Measurements from ENCODE around the gene SNRNP200. TPM values are rescaled to one million over a fixed set of nuclear protein-coding genes. Genes with fewer than 3 reads are reported as not detected.

Gene SNRNP200
- 82.2 and 86.3 TPM in 2 replicates for total RNA-seq (2014; rRNA removed; shearing (Covaris generic))

DNA sequence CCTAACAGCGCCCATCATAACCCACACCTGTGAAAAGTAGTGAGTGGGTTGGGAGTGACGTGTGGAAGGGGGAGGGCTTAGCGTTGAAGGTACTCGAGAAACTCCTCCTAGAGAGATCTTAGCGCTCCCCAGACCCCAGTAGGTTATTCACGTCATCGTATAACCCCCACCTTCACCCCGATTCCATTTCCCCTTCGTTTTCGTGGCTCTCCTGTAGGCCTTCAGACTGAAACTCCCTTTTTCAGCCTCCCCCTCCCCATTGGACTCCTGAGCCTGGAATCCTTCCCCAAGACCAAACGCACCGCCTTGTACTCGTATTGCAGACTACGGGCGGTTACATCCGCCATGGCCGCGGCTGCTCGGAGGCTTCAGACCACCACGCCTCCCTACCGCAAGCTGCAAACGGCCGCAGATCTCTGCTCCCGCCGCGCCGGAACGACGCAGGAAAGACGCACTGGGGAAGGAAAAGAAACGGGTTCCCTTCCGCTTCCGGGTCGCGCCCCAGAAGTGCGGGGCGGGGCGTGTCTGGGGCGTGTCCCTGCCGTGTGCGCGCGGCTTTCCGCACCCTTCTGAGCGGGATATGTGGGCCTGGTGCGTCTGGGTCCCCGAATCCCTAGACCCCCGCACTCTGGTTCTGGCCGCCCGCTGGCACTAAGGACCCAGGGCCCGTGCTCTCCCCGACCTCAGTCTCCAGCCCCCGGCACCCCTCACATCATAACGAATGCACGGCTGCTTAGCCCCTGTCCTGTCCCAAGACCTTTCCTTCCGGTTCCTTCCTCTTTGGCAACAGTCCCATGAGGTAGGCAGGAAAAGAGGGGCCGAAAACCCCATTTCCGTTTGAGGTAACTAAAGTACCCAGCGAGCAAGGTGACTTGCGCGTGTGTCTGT is at the start of gene SNRNP200:
Gene SNRNP200 (minus strand): TSS at position 456 of the 888 bp plus-strand sequence. CDS start 109 bp downstream, at position 347.
- peak; percentile 88 for DNase-seq (ENCODE audit: low spot score)

GRCh38 chr2:96354492-96354891 is 49.1 kb upstream of the SNRNP200 start:
- no peak for DNase-seq (ENCODE audit: low spot score)

DNA sequence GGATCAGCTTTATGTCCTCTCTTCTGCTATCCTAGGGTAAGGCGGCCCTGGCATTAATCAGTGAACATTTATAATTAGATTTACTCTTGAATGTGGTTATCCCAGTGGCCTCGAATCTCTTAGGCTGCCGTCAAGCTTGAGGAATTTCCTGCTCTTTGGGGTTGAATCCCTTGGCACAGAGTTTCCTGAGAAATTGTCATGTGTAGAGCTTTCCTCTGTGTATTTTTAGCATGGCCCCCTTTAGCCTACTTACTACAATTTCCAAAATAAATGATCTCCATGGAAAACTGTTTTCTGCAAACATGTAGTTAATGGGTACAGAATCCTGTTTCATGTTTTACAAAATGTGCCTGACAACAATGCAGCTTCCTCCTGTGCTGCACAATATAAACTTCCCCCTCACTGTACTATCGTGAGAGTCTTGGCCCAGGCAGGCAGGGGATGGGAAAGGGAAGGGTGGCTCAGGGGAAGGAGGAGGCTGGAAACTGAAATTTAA is 48.3 kb upstream of the SNRNP200 start:
- DNase-seq (ENCODE audit: low spot score), result no peak

GRCh38 chr2:96353032-96353561 is 47.8 kb upstream of the SNRNP200 start:
- no peak for DNase-seq (ENCODE audit: low spot score)

- DNase-seq (ENCODE audit: low spot score), result no peak
Measured at GRCh38 chr2:96347395-96347794, 42.0 kb upstream of the SNRNP200 start.

DNA sequence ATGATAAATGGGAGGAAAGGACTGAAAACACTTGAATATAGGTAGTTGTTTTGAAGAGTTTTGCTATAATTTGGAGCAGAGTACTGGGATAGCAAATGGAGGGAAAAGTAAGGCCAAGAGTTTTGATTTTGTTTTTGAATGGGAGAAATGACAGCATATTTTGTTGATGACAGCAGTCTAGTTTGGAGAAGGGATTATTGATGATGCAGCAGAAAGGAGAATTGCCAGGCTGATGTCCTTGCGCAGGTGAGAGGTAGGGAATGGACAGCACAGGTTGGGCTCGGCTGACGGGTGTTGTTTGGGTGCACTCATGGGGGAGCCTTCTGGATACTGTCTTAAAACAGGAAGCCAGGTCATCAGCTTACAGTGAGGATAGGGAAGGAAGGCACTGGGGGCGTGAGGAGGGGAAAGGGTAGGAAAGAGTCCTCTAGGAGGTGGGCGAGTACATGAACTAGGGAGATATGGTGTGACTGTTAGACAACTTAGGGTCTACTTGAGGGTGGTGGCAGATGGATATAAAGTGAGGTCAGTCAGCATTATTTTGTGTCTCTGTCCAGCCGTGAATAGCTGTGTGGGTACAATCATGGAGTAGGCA is 40.6 kb upstream of the SNRNP200 start:
- no peak for DNase-seq (ENCODE audit: low spot score)

- no peak for DNase-seq (ENCODE audit: low spot score)
Measured at GRCh38 chr2:96345438-96345837, 40.1 kb upstream of the SNRNP200 start.

DNA sequence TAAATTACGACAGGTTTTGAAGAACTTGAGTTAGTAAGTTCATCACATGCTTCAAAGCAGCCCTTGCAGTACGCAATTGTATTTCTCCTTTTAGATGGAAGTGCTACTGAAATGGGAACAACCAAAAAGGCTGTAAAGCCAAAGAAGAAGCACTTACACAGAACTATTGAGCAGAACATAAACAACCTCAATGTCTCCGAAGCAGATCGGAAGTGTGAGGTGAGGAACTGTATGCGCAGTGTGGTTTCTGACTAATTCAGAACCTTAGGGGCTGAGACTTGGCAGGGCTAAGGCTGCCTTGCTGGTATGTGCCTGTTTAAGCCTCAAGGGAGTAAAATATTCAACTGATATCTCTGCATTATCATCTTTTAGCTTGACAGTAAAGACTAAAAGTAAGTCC is 38.7 kb upstream of the SNRNP200 start:
- DNase-seq (ENCODE audit: low spot score), result no peak

DNA sequence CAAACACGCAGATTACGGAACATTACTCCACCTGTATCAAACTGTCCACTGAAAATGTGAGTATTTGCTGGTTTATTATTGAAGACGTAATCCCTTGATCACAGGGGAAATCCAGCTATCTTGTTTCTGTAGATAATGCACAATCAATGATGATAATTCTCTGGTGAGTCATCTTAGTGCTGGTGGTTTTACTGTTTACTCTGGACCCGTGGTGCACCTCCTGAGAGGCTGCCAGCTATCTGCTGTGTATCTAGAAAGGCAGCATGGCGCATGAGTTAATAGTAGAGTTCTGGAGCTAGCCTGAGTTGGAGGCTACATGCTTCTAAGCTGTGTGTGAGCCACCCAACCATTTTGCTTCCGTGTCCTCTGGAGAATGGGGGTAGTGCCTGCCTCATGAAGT is 36.7 kb upstream of the SNRNP200 start:
- DNase-seq (ENCODE audit: low spot score), result no peak

DNA sequence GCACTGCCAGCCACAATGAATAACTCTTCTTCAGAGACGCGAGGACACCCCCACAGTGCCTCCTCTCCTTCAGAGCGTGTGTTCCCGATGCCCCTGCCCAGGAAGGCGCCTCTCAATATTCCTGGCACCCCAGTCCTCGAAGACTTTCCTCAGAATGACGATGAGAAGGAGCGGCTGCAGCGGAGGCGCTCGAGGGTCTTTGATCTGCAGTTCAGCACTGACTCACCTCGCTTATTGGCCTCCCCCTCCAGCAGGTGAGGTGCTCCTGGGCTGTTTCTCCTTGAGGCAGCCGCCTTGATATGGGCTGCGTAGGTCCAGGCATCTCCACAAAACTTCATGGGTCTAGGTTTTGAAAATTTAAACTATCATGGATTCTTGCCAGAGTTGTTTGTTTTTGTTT is 36.3 kb upstream of the SNRNP200 start:
- DNase-seq (ENCODE audit: low spot score), result no peak

- no peak for DNase-seq (ENCODE audit: low spot score)
Measured at GRCh38 chr2:96340493-96341414, 35.4 kb upstream of the SNRNP200 start.

GRCh38 chr2:96336873-96337272 is 31.5 kb upstream of the SNRNP200 start:
- no peak for DNase-seq (ENCODE audit: low spot score)

DNA sequence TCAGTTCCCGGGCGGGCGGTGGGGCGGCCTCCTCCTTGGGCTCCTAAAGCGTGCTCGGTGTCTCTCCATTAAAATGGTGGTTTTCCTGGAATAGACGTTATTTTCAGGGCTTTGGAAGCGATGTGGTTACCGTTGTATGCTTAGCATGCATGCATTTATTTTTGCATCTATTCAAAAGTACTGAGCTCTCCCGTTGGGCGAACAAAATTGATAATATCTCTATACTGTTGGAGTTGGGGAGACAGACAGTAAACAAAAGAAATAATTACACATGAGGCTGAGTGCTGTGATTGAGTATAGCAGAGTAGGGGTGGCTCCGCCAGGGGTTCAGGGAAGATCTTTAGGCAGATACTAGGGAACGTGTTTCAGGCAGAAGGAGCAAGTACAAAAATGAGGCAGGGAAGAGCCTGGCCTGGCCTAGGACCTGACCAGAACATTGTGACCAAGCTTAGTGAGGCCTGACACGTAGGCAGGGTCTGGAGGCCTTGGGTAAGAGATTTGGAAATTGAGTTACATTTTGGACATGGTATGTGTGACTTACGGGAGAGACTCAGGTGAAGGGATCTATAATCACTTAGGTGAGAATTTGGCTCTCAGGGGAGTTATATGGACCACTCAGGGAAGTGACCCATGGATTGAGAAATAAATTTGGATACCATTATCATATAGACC is 30.9 kb upstream of the SNRNP200 start:
- DNase-seq (ENCODE audit: low spot score), result no peak

DNA sequence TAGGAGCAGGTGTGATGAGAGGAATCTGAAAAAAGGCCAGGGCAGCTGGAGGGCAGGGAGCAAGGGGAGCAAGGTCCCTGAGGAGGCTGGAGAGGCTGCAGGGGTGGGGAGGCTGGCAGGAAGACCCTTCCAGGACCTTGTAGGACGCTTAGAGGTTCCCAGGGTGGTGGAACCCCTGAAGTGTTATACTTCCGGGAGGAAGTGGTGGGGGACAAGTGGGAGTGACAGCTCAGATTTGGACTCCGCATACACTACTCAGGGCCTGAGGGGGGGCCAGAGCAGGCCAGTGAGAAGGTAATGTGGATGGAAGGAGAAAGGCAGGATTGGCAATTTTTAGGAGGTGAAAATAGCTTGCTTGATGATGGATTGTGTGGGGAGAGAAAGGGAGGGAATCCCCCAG is 28.4 kb upstream of the SNRNP200 start:
- no peak for DNase-seq (ENCODE audit: low spot score)

- DNase-seq (ENCODE audit: low spot score), result no peak
Measured at GRCh38 chr2:96330407-96330806, 25.1 kb upstream of the SNRNP200 start.

DNA sequence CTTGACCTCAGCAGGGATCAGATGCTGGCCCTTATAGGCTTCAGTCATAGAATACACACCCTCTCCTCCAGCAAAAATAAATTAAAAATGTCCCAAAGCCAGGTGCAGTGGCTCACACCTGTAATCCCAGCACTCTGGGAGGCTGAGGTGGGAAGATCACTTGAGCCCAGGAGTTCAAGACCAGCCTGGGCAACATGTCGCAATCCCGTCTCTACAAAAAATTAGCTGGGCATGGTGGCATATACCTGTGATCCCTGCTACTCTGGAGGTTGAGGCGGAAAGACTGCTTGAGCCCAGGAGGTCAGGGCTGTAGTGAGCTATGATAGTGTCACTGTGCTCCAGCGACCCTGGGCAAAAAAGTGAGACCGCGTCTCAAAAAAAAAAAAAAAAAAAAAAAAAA is 24.5 kb upstream of the SNRNP200 start:
- no peak for DNase-seq (ENCODE audit: low spot score)

GRCh38 chr2:96329456-96329855 is 24.1 kb upstream of the SNRNP200 start:
- DNase-seq (ENCODE audit: low spot score), result no peak

DNA sequence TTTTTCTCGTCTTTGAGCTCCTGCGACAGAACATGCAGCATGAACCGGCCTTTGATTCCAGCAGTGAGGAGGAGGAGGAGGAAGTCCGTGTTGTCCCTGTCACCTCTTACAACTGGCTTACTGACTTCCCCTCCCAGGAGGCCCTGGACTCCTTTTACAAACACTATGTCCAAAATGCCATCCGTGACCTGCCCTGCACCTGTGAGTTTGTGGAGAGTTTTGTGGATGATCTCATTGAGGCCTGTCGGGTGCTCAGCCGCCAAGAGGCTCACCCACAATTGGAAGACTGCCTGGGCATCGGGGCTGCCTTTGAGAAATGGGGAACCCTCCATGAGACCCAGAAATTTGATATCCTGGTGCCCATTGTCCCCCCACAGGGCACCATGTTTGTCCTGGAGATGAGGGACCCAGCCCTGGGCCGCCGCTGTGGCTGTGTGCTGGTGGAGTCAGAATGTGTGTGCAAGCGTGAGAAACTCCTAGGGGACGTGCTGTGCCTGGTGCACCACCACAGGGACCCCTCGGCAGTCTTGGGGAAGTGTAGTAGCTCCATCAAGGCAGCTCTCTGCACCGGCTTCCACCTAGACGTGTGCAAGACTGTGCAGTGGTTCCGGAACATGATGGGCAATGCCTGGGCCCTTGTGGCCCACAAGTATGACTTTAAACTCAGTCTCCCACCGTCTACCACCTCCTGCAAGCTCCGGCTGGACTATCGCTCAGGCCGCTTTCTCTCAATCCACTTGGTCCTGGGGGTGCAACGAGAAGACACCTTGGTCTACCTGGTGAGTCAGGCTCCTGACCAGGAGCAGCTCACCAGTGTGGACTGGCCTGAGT is 21.9 kb upstream of the SNRNP200 start:
- no peak for DNase-seq (ENCODE audit: low spot score)

- DNase-seq (ENCODE audit: low spot score), result no peak
Measured at GRCh38 chr2:96326564-96326963, 21.2 kb upstream of the SNRNP200 start.

DNA sequence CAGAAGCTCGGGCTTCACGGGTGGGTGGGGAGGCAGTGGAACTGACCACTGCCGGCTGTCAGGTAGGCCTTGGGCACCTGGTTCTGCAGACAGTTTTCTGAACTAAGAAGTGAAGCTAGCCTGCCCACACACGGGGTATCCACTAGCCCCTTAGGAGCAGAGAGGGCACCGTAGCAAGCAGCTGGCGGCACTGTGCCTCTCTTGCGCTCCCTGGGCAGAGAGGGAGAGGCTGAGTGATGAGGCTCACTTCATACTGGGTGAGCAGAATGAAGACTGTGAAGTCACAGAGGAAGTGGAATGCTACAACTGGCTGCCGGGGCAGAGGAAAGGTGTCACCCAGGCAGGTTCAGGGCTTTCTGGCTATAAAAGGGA is 20.5 kb upstream of the SNRNP200 start:
- no peak for DNase-seq (ENCODE audit: low spot score)
